GM19324 (cell line): Measurements from ENCODE around the gene CUL7.
"Not testable (repeated sequence)": the region's sequence is repeated elsewhere in the genome, so short reads cannot be mapped to it uniquely, and the experiment has no call there.

Experiments
- ATAC-seq: cut with Tn5 transposase; IDR thresholded peaks from one replicate; pipeline ENCODE4 v1.9.1; 2021; ENCODE audit warnings: mild to moderate bottlenecking, moderate library complexity; ENCODE audit not compliant: unreplicated experiment, low FRiP score

Gene CUL7

GRCh38 chr6:43020052-43020705 is 33.5 kb downstream of the CUL7 start:
- ATAC-seq, result no peak

- ATAC-seq, result no peak
Observed at GRCh38 chr6:43019152-43019551, 34.5 kb downstream of the CUL7 start.

GRCh38 chr6:43016943-43017334 is 36.7 kb downstream of the CUL7 start:
- no peak for ATAC-seq

- no peak for ATAC-seq
Observed at GRCh38 chr6:43016176-43016942, 37.3 kb downstream of the CUL7 start.

- ATAC-seq, result no peak
Observed at GRCh38 chr6:43014434-43014909, 39.2 kb downstream of the CUL7 start.

GRCh38 chr6:43013843-43014433 is 39.7 kb downstream of the CUL7 start, which contains the start of the genes KLHDC3 and MEA1:
TSS of gene KLHDC3 (plus strand) at chr6:43014249. CDS start at chr6:43017193, 2,944 bp downstream.
TSS of gene MEA1 (minus strand) at chr6:43013946. CDS start at chr6:43013813, 133 bp downstream.
- ATAC-seq, result peak; percentile 96

GRCh38 chr6:43013097-43013842 is 40.4 kb downstream of the CUL7 start:
- ATAC-seq, result peak; percentile 2

GRCh38 chr6:43012364-43012763 is 41.3 kb downstream of the CUL7 start:
- no peak for ATAC-seq

- ATAC-seq, result no peak
Observed at GRCh38 chr6:43011207-43011606, 42.4 kb downstream of the CUL7 start.

GRCh38 chr6:43009124-43009523 is 44.5 kb downstream of the CUL7 start:
- no peak for ATAC-seq

- no peak for ATAC-seq
Observed at GRCh38 chr6:43007126-43007525, 46.5 kb downstream of the CUL7 start.

GRCh38 chr6:43006251-43006650 is 47.4 kb downstream of the CUL7 start:
- no peak for ATAC-seq

GRCh38 chr6:43005844-43006243 is 47.8 kb downstream of the CUL7 start:
- ATAC-seq, result no peak

GRCh38 chr6:43001843-43002242 is 51.8 kb downstream of the CUL7 start:
- no peak for ATAC-seq

- ATAC-seq, result not testable (repeated sequence)
Observed at GRCh38 chr6:42998205-42998604, 55.4 kb downstream of the CUL7 start.

GRCh38 chr6:42996513-42996912 is 57.1 kb downstream of the CUL7 start:
- no peak for ATAC-seq

- ATAC-seq, result no peak
Observed at GRCh38 chr6:42993445-42993844, 60.2 kb downstream of the CUL7 start.

- no peak for ATAC-seq
Observed at GRCh38 chr6:42989923-42990322, 63.7 kb downstream of the CUL7 start.

- no peak for ATAC-seq
Observed at GRCh38 chr6:42988486-42989020, 65.1 kb downstream of the CUL7 start.
